ENCODE data around the gene TRAF3.

TRAF3 gene

GRCh38 chr14:102949801-102950451, 172.7 kb downstream of the TRAF3 start:
- no peak overlapping the region for H3K4me3 ChIP-seq (ENCODE audit: low read depth, low read length)

GRCh38 chr14:102951034-102951433, 173.8 kb downstream of the TRAF3 start:
- no peak overlapping the region for H3K4me3 ChIP-seq (ENCODE audit: low read depth, low read length)
- no peak for TF ChIP-seq CTCF (IDR thresholded peaks at IDR 0.05; ENCODE audit: low read depth, low read length)

More at GRCh38 chr14:102949801-102950451, 172.7 kb downstream of the TRAF3 start:
- no peak for TF ChIP-seq CTCF (IDR thresholded peaks at IDR 0.05; ENCODE audit: low read depth, low read length)

GRCh38 chr14:102951799-102952198, 174.6 kb downstream of the TRAF3 start:
- no peak overlapping the region for H3K4me3 ChIP-seq (ENCODE audit: low read depth, low read length)
- no peak for TF ChIP-seq CTCF (IDR thresholded peaks at IDR 0.05; ENCODE audit: low read depth, low read length)

GRCh38 chr14:102952276-102952675, 175.0 kb downstream of the TRAF3 start:
- TF ChIP-seq CTCF (IDR thresholded peaks at IDR 0.05; ENCODE audit: low read depth, low read length), result no peak
- no peak overlapping the region for H3K4me3 ChIP-seq (ENCODE audit: low read depth, low read length)

GRCh38 chr14:102953100-102953499, 175.9 kb downstream of the TRAF3 start:
- TF ChIP-seq CTCF (IDR thresholded peaks at IDR 0.05; ENCODE audit: low read depth, low read length), result no peak
- H3K4me3 ChIP-seq (ENCODE audit: low read depth, low read length), result no peak overlapping the region

GRCh38 chr14:102954081-102954789, 177.0 kb downstream of the TRAF3 start:
- H3K4me3 ChIP-seq (ENCODE audit: low read depth, low read length), result no peak overlapping the region
- TF ChIP-seq CTCF (IDR thresholded peaks at IDR 0.05; ENCODE audit: low read depth, low read length), result no peak

All from WI38 (cell line).